GM18951 (cell line): ENCODE measurements around the gene SOX3.

ENCODE experiments used
- POLR2A ChIP-seq: IDR thresholded peaks from 4 replicates; pipeline ENCODE4 v1.6.1; 2011; ENCODE audit warnings: mild to moderate bottlenecking; ENCODE audit not compliant: insufficient read length, insufficient read depth; ENCODE audit errors: extremely low read depth
- in situ Hi-C: fragments of 300-500 bp; cut with MboI; formaldehyde crosslinking; loops from one replicate; pipeline ENCODE4 v1.12.0; 2022; ENCODE audit warnings: low sequenced_read_pairs, mixed read lengths, inconsistent platforms; ENCODE audit not compliant: unreplicated experiment

The SOX3 gene

GRCh38 chrX:140504371-140505324, at the start of gene SOX3:
SOX3 (minus strand) TSS chrX:140505069; CDS start chrX:140505060, 9 bp downstream.
- no peak for TF ChIP-seq POLR2A
- in situ Hi-C loops = no loop called here

GRCh38 chrX:140548985-140549384, 44.1 kb upstream of the SOX3 start:
- in situ Hi-C loops = no loop called here
- TF ChIP-seq POLR2A = no peak

GRCh38 chrX:140526171-140526570, 21.3 kb upstream of the SOX3 start:
- in situ Hi-C loops = no loop called here

GRCh38 chrX:140525448-140525847, 20.6 kb upstream of the SOX3 start:
- in situ Hi-C loops = no loop called here
- no peak for TF ChIP-seq POLR2A

More at GRCh38 chrX:140526171-140526570, 21.3 kb upstream of the SOX3 start:
- TF ChIP-seq POLR2A = no peak

GRCh38 chrX:140524556-140524955, 19.7 kb upstream of the SOX3 start:
- no peak for TF ChIP-seq POLR2A
- in situ Hi-C loops = no loop called here

- in situ Hi-C loops = no loop called here
- TF ChIP-seq POLR2A = no peak
Observed at GRCh38 chrX:140521393-140521792, 16.5 kb upstream of the SOX3 start.

- in situ Hi-C loops = no loop called here
Observed at GRCh38 chrX:140514554-140514953, 9.7 kb upstream of the SOX3 start.

GRCh38 chrX:140510895-140511295, 6.0 kb upstream of the SOX3 start:
- no peak for TF ChIP-seq POLR2A
- in situ Hi-C loops = no loop called here

More at GRCh38 chrX:140514554-140514953, 9.7 kb upstream of the SOX3 start:
- TF ChIP-seq POLR2A = no peak

- no peak for TF ChIP-seq POLR2A
- in situ Hi-C loops = no loop called here
Observed at GRCh38 chrX:140510306-140510676, 5.4 kb upstream of the SOX3 start.

- no peak for TF ChIP-seq POLR2A
- in situ Hi-C loops = no loop called here
Observed at GRCh38 chrX:140509468-140510305, 4.8 kb upstream of the SOX3 start.

- TF ChIP-seq POLR2A = no peak
- in situ Hi-C loops = no loop called here
Observed at GRCh38 chrX:140508958-140509357, 4.1 kb upstream of the SOX3 start.

- TF ChIP-seq POLR2A = no peak
- in situ Hi-C loops = no loop called here
Observed at GRCh38 chrX:140507982-140508305, 3.1 kb upstream of the SOX3 start.

- no peak for TF ChIP-seq POLR2A
- in situ Hi-C loops = no loop called here
Observed at GRCh38 chrX:140507223-140507981, 2.5 kb upstream of the SOX3 start.
